Iris pigment epithelial cell (primary cell): ENCODE data around the gene TSC1.

Experiments
- DNase-seq: peaks from one replicate; pipeline ENCODE4 v3.0.0-alpha.2; 2011; ENCODE audit warnings: low read depth

The TSC1 gene

DNA sequence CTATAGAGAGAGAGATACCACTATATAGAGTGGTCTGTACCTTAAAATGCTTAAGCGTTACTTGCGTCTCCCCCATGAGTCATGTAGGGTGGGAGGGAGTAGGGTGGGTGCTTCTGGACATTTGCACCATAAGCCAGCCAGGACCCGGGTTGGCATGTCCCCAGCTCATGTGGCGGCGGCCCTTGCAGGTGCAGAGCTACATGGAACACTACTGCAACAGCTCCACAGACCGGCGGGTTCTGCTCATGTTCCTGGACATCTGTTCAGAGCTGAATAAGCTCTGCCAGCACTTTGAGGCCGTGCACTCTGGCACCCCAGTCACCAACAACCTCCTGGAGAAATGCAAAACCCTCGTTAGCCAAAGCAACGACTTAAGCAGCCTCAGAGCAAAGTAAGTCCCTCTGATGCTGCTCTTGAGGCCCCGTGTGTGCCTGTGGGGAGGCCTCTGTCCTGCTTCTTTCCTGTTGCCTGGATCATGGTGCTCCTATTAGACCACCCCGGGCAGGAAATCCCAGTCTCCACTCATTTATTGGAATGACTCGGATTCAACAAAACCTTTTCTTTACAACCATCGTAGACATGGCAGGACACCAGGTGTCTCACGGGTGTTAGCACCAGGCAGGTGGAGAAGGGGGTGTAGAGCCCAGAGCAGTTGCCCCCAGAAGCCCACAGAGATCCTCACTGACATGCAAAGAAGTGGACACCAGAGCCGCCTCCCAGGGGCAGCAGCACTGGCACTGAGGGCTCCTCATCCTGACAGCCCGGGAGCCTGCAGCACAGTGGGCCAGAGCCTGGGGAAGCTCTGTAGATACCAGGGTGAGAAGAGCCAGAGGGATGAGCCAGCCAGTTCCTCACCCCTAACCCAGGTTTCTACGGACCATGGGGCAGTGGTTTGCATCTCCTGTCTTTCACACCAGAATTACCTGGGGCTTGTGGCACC, 57.0 kb downstream of the TSC1 start:
- DNase-seq: no peak

DNA sequence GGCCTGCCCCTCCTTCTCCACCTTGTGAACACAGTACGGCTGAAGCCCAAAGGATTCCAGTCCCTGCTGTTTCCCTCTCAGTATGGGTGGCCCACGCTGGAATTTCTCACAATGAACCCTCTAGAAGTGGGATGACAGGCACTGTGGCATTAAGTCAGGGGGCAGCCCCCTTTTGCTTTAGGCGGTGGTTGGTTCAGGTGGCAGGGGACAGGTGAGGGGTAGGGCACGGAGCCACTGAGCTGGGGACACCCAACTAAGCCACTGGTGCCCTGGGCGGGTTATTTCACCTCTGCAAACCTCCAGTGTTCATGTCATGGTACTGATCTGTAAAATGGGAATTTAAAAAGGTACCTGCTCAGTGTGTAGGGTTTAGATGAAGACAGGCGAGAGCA, 58.1 kb downstream of the TSC1 start:
- no peak for DNase-seq

DNA sequence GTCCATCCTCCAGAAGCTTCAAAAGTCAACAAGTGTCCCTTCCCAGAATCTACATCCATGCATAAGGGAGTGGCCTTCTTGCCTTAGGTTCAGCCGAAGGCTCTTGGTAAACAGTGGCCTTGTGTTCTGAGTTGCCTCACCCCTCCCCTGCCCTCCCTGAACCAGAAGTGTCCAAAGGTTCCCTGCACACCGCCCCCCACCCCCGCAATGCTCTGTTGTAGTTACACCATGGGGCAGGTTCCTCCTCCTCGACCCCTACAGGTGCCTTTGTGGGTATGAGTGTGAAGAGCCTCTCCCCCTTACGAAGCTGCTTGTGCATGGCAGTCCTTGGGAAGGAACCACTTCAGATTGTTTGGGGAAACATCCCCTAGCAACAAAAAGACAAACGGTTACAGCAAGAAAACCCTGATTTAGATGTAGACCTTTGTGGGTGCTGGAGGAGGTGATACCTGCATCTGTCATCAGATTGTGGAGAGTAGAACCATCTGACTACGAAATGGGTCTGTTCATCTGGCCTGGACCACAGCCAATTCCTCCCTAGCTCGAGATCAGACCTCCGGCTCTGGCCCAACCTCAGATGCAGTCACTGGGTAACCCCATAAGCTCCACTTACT, 58.6 kb downstream of the TSC1 start:
- DNase-seq: no peak

DNA sequence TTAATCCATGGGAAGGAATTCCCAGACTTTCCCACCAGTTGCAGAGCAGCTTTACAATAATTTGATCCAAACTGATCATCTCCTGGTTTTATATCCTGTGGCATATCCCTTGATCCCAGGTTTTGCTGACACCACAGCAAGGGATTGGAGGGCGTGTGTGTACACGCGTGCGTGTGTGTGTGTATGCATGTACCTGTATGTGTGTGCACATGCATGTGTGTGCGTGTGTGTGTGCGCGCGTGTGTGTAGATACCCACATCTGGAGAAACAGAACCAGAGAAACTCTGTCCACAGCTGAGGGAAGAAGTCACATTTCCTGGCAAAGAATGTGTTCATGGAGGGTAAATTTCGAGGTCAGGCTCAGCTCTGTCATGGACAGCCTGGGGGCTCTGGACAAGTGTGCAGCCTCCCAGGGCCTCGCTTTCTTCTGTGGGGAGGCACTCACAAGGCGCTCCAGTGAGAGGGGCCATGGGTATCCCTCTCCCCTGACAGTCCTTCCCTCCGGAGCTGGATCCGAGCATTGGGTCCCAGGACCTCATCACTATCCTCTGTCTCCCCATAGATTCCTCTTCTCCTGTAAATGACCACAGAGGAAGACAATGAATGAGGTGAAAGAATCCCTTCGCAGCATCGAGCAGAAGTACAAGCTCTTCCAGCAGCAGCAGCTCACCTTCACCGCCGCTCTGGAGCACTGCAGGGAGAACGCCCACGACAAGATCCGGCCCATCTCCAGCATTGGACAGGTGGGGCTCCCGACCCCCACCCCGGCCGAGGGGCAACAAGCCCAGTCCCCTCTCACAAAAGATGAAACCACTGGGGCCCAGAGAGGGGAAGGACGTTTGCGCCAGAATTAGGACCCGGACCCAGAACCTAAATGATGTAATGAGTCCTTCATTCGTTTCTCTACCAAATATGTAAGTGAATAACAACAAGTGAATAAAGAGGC, 60.8 kb downstream of the TSC1 start:
- DNase-seq: no peak

DNA sequence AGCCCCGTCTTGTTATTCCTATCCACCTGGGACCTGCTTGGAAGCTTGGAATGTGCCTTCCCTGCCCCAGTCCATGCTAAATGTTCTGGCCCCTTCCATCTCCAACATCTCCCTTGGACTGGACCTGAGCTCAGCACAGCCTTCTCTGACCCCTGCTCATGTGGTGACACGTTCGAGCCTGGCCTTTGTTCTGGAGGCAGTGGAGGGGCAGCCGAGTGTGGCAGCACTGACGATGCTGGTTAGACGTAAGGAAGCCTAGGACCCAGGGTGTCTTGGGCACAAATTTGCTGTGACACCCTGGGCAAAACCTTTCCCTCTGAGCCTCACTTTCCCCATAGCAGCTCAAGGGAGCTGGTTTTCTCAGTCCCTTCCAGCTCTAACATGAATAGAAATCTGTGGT, 61.8 kb downstream of the TSC1 start:
- DNase-seq: no peak

DNA sequence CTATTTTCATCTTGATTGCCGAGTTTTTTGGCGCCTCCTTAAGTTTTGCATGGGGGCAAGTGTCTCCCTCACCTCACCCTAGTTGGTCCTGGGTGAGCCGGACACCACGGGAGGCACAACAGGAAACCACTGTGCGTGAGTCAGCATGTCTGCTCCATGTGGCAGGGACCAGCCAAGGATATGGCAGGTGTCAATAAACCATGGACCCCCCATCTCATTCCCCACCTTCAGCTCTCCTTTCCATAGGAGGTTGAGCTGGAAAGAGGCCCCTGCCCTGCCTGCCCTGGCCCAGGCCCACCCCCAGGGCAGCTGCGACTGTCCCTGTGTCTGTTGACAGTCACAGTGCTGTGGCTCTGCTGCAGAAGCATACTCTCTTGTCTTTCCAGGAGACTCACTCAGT, 62.6 kb downstream of the TSC1 start:
- DNase-seq: no peak

DNA sequence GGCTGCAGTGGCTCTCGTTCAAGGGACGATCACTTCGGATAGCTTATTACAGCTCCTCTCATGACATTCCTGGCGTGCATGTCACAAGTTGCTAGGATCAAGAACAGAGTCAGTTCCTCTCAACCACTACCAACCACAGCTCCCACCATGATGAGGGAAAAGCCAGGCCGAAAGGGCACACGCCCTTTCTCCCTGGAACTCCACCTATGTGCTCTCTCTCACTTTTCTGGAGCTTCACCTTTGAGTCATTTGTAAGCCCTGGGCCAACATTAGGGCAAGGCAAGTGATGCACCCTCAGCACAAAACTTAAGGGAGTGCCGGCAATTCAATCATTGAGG, 64.1 kb downstream of the TSC1 start:
- DNase-seq: no peak

DNA sequence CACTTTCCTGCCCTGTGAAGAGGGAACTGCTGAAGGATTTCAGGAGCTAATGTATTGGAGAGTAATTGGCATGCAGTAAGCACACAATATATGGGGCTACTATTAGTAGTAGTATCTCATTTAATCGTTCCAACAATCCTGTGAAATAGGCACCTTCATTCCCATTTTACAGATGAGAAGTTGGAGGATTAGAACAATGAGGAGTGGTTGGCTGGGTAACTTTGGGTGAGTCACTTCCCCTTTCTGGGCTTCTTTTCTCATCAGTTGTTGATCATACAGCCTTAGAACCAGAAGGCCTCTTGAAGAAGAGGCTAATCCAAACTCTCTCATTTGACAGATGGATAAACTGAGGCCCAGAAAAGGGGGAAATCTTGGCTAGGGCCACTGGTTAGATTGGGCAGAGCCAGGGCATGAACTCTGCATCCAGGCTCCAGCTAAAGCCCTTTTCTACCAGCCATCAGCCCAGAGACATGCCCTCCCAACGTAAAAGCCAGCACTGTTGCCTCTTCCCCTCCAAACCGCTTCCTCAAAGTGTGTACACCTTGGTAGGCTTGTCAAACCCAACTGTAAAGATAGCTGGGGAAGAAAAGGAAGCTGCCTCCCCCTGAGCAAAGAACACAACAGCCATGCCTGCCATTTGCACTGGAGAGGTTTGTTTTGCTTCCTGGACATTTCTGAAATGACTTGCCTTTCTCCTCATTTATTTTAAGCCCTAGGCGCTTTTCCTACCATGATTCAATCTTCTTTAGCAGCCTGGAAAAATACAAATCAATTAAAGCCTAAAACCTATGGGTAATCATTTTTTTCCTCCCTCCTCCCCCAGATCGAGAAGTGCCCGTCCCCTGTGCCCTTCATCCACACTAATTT, 64.7 kb downstream of the TSC1 start:
- DNase-seq: no peak

DNA sequence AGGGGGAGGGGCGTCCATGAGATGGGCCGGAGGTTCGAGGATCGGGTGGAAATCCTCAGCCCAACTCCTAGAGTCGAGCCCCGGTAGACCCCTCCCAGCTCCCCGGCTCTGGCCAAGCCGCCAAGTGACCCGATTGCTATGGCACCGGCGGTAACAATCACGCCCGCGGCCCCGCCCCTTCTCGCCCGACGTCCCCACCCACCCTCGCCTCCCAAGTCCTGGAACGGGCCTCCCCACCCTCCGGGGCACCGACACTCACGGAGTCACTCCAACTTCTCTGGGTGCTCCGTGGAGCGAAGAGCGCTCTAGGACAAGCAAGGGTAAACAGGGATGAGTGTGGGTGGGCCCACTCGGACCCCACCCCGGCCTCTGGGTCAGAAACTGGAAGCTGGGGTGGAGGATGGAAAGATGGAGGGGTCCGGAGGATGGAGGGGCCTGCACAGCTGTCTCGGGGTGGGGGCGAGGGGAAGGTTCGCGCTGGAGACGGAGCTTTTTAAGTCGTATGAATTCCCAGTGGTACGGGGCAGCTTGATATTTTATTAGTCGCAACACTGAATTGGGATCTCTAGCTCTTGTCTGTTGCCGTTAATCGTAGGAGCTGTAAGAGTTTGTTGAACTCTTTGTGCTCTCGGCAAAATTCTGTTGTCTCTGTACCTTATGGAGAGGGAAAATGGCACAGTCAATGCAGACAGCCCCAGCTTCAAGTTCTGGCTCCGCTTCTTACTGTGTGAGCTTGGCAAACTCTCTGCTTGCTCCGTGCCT, 65.5 kb downstream of the TSC1 start, which contains the start of gene SPACA9:
Gene SPACA9, plus strand, starts transcription at position 204 of the 762 bp plus-strand sequence. CDS start 5,050 bp downstream, outside the sequence.
- DNase-seq: peak; percentile 35

DNA sequence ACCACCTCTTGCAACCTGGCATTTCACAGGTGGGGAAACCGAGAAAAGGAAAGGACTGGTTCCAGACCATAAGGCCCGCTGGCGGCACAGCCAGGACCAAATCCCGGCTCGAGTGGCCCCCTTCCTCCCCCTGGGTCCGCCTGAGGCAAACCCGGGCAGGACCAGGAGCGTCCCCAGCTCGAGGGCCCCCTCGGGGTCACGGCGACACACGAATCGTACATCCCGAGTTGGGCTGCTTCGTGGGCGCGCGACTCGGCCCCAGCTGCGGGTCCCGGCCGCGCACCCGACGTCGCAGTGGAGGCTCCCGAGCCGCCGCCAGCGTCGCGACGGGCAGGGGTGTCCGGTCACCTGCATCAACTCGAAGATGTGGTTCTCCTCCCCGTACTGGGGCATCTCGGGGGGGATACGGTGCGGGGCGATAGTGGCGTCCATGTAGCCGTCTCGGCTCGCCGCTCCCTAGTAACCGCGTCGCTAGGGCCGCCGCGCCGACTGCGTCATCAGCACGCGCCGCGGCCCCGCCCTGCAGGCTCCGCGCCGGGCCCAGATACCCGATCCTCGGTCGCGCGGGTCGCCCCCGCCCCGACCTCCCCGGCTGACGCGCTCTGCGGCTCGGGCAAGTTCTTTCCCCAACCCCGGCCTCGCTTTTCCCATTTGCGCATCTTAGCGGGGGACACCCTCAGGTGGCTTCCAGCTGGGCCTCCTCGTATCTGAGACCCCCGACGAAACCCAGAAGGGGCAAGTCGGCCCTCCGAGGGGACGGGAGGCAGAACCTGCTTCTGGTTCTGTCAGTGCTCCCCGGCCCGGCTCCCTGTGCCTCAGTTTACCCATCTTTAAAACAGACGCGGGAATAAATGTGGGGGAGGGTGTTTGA, 66.4 kb downstream of the TSC1 start, which contains the start of gene AK8:
Gene AK8, minus strand, starts transcription at position 461 of the 871 bp plus-strand sequence. Its CDS starts 29 bp downstream, at position 432.
- DNase-seq: peak; percentile 69

DNA sequence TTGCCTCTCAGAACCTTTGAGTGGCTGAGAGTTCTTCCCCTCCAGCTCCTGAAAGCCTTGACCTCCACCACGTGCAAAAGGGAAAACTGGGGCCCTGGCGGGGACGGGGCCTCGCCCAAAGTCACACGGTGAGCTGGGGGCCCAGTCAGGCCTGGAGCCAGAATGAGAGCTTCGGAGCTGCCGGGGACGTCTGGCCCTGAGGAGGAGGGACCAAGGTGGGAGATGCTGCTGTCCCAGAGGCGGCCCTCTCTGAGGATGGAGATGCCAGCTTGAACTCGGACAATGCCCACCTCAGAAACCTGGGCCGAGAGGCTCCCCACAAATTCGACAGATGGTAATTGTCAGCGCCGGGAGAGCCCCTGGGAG, 67.0 kb downstream of the TSC1 start:
- no peak for DNase-seq

DNA sequence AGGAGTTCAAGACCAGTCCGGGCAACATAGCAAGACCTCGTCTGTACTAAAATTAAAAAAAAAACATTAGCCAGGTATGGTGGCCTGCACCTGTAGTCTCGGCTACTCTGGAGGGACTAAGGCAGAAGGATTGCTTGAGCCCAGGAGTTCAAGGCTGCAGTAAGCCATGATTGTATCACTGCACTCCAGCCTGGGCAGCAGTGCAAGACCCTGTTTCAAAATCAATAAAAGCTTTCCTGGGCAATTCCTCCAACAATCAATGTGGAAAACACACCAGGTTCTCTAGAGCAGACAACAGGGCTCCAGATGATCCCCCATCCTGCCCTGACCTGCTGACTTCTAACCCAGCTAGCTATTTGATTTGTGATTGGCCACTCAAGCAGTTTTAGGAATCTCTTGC, 67.6 kb downstream of the TSC1 start:
- no peak for DNase-seq

DNA sequence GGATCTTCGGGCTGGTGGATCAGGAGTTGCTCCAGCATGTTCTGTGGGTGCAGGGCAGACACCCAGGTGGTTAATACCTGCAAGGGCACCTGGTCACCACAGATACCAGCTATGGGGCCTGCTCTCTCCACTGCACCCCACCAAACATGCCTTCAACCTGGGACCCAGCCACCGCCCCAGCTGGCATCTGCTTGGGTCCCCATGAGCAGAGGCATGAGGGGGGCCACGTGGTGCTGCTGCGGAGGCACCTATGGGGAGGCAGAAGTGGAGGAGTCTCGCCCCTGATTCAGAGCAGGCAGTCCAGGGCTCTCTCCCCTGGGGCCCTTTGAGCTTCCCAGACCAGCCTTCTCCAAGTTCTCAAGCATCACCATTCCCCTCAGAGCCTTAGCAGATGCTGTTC, 69.3 kb downstream of the TSC1 start:
- DNase-seq: no peak

DNA sequence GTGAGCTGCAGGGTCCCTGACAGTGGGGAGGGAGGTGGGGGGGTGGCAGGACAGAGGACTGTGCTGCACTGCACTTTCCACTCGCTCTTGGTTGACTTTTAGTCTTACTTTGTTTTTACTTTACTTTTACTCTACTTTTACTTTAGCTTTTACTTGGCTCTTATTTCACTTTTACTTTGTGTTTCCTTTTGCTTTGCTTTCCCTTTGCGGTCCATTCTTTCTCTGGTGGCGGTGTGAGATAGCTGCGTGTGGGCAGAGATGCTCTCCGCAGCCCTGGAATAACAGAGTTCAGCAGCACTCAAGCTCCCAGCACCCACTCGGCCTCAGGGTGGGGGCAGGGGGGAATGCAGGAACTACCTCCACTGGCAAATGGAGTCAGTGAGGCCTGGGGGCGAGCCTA, 71.0 kb downstream of the TSC1 start:
- DNase-seq: no peak

DNA sequence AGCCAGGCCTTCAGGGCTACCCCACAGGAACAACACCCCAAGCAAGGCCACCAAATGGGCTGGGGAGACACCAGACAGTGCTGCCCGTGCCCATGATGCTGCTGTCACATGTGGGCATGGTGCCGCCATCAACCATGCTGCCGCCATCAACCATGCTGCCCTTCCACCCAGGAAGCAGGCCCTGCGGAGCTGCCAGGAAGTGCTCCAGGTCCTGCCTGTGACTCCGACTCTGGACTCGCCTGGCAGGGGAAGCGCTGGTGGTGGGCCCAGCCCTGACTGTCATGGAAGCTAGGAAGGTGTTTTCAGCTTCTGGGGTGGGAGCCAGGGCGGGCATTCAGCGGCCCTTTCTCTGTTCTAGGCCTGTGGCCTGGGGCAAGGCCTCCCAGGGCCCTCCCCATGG, 75.2 kb downstream of the TSC1 start:
- DNase-seq: no peak

DNA sequence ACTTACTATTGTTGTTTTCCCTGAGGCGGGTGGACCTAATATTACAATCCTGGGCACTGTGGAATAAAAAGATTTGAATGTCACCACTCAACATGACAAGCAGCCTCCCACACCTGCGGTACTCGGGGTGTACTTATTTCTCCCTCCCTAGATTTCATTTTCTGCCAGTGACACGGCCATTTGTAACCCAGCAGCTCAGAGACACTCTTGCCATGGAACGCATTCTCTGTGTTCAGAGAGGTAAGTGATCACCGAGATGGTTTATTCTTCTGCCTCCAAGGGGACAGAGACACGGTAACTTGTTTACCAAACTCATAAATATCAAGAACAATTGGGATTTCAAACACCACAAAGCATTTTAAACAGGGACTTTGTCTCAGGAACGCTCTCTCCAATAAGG, 77.5 kb downstream of the TSC1 start:
- DNase-seq: no peak

DNA sequence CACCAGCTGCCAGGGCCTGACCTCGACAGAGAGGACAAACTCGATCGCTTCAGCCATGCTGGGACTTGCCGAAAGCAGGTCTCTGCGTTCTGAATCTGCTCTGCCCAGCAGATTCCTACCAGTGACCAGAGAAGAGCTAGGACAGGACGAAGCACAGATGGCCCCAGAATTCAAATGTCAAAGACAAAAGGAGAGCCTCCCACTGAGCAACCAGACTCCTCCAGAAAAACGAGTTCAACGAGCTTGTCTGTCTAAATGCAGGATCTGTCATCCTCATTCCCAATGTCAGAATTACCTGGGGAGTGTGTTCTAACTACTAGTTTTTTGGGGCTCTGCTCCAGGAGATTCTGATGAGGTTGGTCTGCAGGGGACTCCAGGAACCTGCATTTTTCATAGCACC, 79.7 kb downstream of the TSC1 start:
- DNase-seq: no peak

DNA sequence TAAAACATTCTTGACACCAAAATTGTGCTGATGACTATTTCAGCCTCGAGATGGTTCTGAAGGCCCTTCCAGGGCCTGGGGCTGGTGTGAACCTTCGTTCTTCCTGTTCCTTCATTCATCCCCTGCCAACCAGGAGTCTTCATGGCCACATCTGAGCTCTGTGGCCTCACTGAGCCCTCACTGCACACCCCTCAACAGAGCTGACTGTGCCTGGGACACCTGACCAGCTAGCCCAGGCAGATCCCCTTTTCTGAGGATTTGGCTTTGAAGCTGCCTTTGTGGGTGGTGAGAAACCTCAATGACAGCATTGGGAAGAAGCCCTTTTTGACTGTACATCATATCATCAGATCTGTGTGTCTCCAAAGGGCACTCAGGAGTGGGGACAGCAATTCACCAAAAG, 80.1 kb downstream of the TSC1 start:
- no peak for DNase-seq

DNA sequence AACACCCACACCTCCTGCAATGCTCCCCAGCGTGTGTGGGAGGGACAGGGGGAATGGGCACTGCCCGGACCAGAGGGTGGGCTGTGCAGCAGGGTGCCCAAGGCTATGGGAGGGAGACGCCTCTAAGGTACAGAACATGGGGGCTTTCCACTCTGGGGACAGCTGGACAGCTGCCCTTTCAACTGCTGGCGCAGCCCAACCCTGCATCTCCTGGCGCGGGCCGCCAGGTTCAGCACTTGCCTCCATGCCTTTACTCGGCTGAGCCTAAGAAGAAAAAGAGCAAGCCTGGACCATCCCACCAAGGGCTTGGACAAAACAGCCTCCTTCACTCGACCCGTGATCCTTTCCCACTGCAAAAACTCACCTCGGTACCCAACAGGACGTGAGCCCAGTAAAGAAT, 81.3 kb downstream of the TSC1 start:
- DNase-seq: no peak

DNA sequence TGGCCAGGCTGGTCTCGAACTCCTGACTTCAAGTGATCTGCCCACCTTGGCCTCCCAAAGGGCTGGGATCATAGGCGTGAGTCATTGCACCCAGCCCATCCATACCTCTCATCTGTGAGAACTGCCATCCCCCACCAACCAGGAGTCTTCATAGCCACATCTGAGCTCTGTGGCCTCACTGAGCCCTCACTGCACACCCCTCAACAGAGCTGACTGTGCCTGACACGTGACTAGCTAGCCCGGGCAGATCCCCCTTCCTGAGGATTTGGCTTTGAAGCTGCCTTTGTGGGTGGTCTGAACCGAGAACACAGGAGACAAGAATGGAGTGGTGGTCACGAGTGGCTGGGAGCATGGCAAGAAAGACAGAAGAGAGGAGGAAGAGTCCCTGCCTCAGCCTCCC, 81.9 kb downstream of the TSC1 start:
- DNase-seq: no peak
